ENCODE results near the gene RWDD1.

The RWDD1 gene, protein sequence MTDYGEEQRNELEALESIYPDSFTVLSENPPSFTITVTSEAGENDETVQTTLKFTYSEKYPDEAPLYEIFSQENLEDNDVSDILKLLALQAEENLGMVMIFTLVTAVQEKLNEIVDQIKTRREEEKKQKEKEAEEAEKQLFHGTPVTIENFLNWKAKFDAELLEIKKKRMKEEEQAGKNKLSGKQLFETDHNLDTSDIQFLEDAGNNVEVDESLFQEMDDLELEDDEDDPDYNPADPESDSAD

GRCh38 chr6:116570856-116571682, at the start of gene RWDD1:
Gene RWDD1 (plus strand): TSS chr6:116571504. CDS start chr6:116571583, 79 bp downstream.
- peak; percentile 86 for DNase-seq

GRCh38 chr6:116522896-116523295, 48.4 kb upstream of the RWDD1 start:
- no peak for DNase-seq

GRCh38 chr6:116524236-116524635, 47.1 kb upstream of the RWDD1 start:
- DNase-seq, result no peak

DNA sequence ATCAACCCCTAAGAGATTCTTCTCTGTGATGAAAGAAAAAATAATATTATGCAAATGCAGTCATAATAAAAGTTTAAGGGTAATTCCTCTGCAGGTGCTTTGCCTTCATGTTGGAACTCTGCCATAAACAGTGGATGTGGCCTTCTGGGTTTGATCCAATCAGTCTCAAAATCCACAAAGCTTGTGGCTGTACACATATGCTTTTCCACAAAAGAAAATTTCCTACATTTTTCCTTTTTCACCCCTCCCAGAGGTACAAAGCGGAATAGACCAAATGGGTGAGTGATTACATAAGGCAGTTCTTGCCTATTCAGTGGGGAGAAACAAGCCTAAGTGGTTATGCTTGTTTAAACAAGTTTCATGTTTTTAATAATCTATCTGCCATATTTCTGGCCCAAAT, 43.2 kb upstream of the RWDD1 start:
- no peak for DNase-seq

DNA sequence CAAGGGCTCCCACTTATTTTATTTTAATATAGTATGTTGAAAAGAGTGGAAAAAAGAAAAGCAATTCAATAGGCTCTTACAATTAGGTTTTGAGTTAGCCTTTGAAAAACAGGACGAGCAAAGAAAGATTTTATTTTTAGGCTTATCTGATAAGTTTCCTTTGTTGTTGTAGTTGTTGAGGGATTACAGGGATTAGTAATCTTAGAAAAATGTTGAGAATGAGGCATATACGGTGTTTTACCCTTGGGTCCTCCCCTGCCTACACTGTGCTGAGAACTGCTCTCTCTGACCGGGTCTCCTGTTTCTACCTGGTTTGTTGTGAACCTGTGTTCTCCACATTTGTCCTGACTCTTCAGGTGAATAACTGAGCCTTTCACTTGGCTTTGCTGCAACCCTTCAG, 42.5 kb upstream of the RWDD1 start:
- DNase-seq, result no peak

DNA sequence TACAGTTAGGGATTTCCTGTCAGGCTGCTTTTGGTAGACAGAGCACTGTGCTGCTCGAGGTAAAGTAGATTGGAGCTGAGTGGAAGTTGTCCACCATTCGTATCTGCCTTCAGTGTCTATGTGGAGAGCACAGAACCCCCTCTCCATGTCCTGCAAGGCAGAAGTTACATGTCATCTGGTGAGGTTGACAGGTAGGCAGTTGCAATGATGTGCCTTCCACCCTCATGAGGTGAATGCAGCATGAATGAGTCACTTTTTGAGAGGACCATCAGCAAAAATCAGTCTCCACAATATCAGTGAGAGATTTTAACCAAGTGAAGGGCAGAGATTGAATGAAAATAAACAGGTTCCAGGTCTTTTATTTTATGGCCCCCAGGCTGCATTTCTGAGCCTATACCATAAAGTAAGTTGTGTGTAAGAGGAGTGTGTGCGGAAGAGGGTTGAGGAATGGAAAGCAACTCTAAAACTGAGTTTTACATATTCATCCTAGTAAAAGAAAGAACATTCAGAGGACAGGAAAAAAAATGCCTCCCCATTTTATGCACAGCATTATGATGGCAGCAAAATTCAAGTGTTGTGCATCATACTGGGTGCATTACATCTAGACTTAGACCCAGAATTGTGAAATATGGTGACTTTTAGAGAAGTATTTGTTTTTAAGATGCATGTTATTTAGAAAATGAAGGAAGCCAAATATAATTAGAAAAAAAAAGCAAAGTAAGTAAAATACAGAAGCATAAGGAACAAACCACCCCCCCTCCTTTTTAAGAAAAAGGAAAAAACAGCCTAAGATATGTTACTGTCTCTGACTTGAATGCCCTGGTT, 41.6 kb upstream of the RWDD1 start:
- no peak for DNase-seq

DNA sequence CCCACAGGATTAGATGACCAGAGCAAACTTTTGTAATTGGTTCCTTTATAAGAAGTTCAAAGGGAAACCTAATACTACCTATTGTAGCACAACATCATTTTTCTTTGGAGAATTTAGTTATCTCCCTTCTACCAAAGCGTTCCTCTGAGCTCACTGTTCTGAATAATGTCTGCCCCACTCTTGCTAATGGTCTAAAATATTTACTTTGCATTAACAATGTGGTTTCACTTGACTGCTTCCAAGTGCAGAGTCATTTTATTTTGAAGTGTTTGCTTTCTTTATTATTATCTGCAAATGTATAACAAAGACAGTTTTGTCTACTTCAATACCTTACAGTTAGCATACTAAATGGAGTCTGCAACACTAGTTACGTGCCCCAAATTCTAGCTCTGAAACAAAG, 40.9 kb upstream of the RWDD1 start:
- DNase-seq, result no peak

DNA sequence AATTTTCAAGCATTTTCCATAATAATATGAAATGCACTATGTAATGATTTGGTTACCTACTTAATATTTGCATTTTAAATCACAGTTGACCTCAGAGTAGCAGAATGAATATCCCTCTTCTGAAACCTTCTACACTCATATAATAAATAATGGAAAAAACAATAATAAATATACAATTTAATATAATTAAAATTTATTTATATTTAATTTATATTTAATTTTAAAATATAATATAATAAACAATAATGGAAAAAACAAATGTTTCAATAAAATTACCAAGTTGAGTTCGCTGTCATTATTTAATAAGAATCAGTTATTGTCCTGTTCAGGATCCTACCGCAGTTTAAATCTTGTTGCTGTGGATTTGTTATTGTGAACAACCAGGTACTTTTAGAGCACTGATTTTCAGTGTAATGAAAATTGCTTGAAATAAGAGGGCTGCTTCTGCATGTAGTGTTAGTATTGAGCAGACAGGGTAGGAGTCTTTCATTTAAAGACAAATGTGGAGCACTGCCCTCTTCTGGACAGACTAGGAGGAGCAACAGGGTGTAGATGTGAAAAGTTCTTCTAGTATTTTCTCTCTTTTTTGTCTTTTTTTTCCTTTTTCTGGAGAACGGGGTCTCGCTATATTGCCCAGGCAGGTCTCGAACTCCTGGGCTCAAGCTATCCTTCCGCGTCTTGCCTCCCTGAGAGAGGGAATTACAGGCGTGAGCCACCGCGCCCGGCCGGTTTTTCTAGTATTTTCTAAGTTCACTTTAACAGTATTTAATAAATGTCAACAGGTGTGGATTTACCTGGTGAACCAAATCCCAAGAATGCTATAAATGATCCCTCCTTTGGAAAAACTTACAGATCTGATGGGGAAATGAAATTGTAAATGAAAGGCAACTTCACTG, 39.4 kb upstream of the RWDD1 start:
- peak; percentile 13 for DNase-seq

DNA sequence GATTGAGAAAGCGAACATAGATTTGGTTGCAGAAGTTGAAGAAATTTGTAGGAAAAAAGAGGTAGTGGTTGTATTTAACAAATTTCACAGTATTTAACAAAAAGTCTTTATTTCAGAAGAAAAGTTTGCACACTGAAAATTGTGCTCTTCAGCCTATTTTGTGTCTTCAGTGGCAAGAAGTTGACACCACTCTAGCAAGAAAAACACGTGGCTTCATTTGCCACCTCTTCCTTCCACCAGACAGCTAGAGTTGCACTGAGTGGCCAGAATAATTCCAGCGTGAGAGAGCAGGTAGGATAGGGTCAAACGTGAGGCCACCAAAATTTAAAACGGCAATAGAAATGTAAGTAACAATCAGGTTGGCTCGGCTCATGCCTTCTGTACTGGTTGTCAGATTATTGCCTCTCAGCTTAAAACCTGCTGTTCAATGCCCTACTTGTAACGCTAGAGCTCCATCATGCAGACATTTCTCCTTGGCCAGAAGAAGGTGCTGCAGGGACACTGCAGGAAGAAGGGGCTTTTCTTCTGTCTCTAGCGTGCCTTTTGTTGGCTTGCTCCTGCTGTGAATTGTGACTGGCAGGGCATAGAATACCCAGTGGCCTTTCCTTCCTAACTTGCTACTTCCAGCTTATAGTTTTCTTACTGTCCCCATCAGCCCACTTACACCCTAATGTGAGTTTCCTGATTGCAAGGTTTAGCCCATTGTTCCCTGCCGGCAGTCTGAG, 37.9 kb upstream of the RWDD1 start:
- no peak for DNase-seq

DNA sequence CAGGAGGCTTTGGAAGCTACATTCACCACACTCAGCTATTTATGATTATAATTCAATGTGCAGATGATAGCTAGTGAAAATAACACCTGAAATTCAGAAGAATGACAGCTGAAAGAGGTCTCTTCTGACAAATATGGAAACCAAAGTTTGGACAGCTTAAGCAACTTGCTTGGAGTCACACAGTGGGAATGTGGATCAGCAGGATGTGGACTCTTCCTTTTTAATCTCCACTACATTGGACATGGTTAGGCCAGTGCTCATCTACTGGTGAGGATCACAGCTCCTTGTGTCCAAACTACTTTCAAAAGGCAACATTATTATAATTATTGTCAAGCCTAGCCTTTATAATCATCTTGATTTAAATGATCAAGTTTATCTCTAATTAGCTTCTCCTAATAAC, 36.2 kb upstream of the RWDD1 start:
- DNase-seq, result no peak

DNA sequence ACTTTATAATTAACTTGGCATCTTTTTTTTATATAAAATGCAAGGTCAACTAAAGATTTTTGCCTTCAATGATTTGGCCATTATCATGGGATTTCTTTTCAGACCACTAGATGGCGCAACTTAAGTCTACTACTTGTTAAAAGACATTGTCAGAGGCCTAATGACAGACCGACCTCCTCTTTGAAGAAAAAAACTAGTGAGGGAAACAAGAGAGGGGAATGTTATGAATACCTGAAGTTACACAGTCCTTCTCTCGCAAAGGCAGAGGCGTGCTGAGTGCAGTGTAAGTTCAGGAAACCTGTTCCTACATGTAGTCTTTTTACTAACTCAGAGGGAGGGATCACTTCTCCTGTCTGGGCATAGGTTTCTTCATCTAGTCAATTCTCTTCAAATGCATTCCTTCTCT, 35.1 kb upstream of the RWDD1 start:
- DNase-seq, result no peak

DNA sequence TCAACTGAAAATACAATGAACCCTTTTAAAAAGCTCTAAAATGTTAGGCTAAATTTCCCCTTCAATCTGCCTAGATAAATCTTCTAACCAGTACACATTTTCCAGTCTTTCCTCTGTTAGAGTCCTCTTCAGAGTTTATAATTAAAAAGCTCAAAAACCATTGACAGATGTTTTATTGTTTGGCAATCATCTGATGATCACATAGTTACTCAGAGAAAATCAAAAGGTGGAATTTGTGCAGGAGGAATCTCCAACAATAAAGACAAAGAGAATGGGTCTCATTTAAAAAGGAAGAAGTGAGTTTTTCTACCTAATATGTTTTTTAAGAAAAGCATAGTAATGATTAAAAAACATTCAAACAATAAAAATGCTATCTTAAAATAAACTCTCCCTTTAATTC, 28.9 kb upstream of the RWDD1 start:
- no peak for DNase-seq

- DNase-seq, result no peak
Observed at GRCh38 chr6:116543149-116543548, 28.2 kb upstream of the RWDD1 start.

- no peak for DNase-seq
Observed at GRCh38 chr6:116545651-116546050, 25.7 kb upstream of the RWDD1 start, which contains the start of gene TRAPPC3L. Gene TRAPPC3L (minus strand): TSS chr6:116545684. CDS start chr6:116545514, 170 bp downstream.

DNA sequence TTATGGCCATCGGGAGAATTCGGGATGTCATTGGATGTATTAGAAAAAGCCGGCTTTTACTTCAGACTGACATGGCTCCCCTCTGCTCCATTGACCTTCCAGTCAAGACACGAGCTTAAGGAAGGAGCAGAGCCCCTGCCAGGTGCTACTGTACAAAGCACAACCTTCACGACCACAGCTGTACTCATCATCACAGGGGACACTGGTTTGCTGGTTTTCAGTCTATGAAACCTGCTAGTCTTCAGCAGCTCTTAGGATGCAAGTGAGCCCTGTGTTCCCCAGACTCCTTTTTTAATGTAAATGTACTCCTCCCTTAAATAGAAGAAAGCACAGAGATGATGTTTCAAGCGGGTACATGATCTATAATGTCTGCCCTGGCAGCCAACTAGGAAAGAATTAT, 23.9 kb upstream of the RWDD1 start:
- no peak for DNase-seq

GRCh38 chr6:116550796-116551195, 20.5 kb upstream of the RWDD1 start:
- no peak for DNase-seq

- no peak for DNase-seq
Observed at GRCh38 chr6:116553451-116553850, 17.9 kb upstream of the RWDD1 start, which contains the start of gene CALHM4. Gene CALHM4 (plus strand): TSS chr6:116553751. CDS start chr6:116553794, 43 bp downstream.

DNA sequence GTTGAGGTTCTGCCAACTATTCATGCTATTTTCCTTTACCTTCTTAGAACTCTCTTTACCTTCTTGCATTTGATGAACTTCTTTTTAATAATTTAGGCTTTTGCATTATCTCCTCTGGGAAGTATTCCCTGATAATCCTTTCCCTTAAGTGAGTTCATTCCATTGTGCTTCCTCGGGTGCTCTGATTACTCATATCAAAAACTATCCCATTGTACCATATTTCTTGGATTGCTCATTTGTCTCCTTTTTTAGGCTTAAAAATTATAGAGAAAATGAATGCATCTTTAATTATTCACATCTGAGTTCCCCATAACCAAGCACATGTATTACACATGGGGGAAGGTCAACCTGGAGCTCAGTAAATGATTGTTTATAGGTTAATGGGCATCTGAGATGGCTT, 15.2 kb upstream of the RWDD1 start:
- DNase-seq, result no peak

GRCh38 chr6:116556814-116557415, 14.4 kb upstream of the RWDD1 start:
- no peak for DNase-seq

DNA sequence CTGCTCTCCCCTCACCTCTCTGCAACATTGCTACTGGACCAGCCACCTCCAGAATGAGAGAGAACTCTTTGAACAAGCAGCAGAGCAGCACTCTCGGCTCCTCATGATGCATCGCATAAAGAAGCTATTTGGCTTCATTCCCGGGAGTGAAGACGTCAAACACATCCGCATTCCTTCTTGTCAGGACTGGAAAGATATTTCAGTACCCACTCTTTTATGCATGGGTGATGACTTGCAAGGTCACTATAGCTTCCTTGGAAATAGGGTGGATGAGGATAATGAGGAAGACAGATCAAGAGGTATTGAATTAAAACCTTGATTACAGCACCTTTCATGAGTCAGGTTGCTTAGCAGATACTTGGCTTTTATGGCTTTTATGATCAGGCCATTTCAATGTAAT, 13.4 kb upstream of the RWDD1 start:
- DNase-seq, result no peak

- no peak for DNase-seq
Observed at GRCh38 chr6:116560130-116560529, 11.2 kb upstream of the RWDD1 start.

All from NCI-H524 treated with DMSO at 0.1 percent for 48 hours (cell line).